Liver (tissue), 9 donors: Measurements from ENCODE around the gene KDM3B. TPM values are rescaled to one million over a fixed set of nuclear protein-coding genes. Genes with fewer than 3 reads are reported as not detected.

ENCODE experiments used
- DNase-seq: peaks from one replicate; pipeline ENCODE4 v3.0.0-alpha.2; 2017; ENCODE audit warnings: low spot score
- H3K27ac ChIP-seq, 2 donors: one replicate each; pipeline ENCODE4 v1.7.0; 2013; ENCODE audit warnings: inconsistent platforms in 2 of 2, low read length in 2 of 2, control low read depth in 1 of 2, low read depth in 1 of 2, mild to moderate bottlenecking in 1 of 2
- H3K27me3 ChIP-seq, 4 donors: one replicate each; pipeline versions ENCODE4 v1.6.1 to v1.7.0; 2013; ENCODE audit warnings: low read length in 3 of 4, inconsistent platforms in 1 of 4, mild to moderate bottlenecking in 1 of 4, moderate library complexity in 1 of 4; ENCODE audit not compliant: control insufficient read depth in 4 of 4, insufficient read depth in 4 of 4
- H3K36me3 ChIP-seq, 4 donors: one replicate each; pipeline versions ENCODE4 v1.6.1 to v1.7.0; 2013; ENCODE audit warnings: low read length in 3 of 4, mild to moderate bottlenecking in 3 of 4, low read depth in 1 of 4, moderate library complexity in 1 of 4; ENCODE audit not compliant: control insufficient read depth in 4 of 4, insufficient read depth in 3 of 4
- H3K4me1 ChIP-seq, 4 donors: one replicate each; pipeline versions ENCODE4 v1.6.1 to v1.7.0; 2013; ENCODE audit warnings: low read length in 3 of 4, mild to moderate bottlenecking in 3 of 4, moderate library complexity in 1 of 4; ENCODE audit not compliant: control insufficient read depth in 4 of 4, insufficient read depth in 4 of 4
- H3K4me3 ChIP-seq, 3 donors: one replicate each; pipeline versions ENCODE4 v1.6.1 to v1.7.0; 2013; ENCODE audit warnings: low read length in 3 of 3, control low read depth in 1 of 3, low read depth in 1 of 3, mild to moderate bottlenecking in 1 of 3
- H3K9ac ChIP-seq, 2 donors: one replicate each; pipeline ENCODE4 v1.7.0; 2013; ENCODE audit warnings: low read length in 2 of 2, mild to moderate bottlenecking in 2 of 2, moderate library complexity in 2 of 2, control low read depth in 1 of 2, low read depth in 1 of 2
- H3K9me3 ChIP-seq, 4 donors: one replicate each; pipeline versions ENCODE4 v1.6.1 to v1.7.0; 2013; ENCODE audit warnings: low read length in 3 of 4; ENCODE audit not compliant: control insufficient read depth in 4 of 4
- ATF3 ChIP-seq: IDR thresholded peaks from 2 replicates; pipeline ENCODE4 v1.6.1; 2016; ENCODE audit warnings: antibody characterized with exemption
- CTCF ChIP-seq: fragments of 150-350 bp; IDR thresholded peaks from 2 replicates; pipeline ENCODE4 v1.5.1; 2017; ENCODE audit warnings: improper control_type of control experiment, low read depth, low read length; ENCODE audit not compliant: missing input control
- FOXA1 ChIP-seq: IDR thresholded peaks from 2 replicates; pipeline ENCODE4 v1.6.1; 2016; ENCODE audit warnings: antibody characterized with exemption
- FOXA2 ChIP-seq: IDR thresholded peaks from 2 replicates; pipeline ENCODE4 v1.6.1; 2016; ENCODE audit warnings: antibody characterized with exemption
- HNF4A ChIP-seq, 2 donors: conservative IDR thresholded peaks; 2 replicates each; pipeline ENCODE4 v1.6.1; 2016; ENCODE audit warnings: antibody characterized with exemption in 2 of 2, mild to moderate bottlenecking in 2 of 2
- HNF4G ChIP-seq: IDR thresholded peaks from 2 replicates; pipeline ENCODE4 v1.6.1; 2016; ENCODE audit warnings: antibody characterized with exemption
- JUND ChIP-seq, 2 donors: IDR thresholded peaks; 2 replicates each; pipeline ENCODE4 v1.6.1; 2016; ENCODE audit warnings: antibody characterized with exemption in 2 of 2
- MAX ChIP-seq: IDR thresholded peaks from 2 replicates; pipeline ENCODE4 v1.6.1; 2016; ENCODE audit warnings: antibody characterized with exemption
- NR2F2 ChIP-seq: IDR thresholded peaks from 2 replicates; pipeline ENCODE4 v1.6.1; 2016; ENCODE audit warnings: antibody characterized with exemption
- RAD21 ChIP-seq, 2 donors: IDR thresholded peaks; 2 replicates each; pipeline ENCODE4 v1.6.1; 2016; ENCODE audit warnings: antibody characterized with exemption in 2 of 2, mild to moderate bottlenecking in 2 of 2
- RXRA ChIP-seq, 2 donors: IDR thresholded peaks; 2 replicates each; pipeline ENCODE4 v1.6.1; 2017 to 2018; ENCODE audit warnings: antibody characterized with exemption in 2 of 2, mild to moderate bottlenecking in 1 of 2
- TAF1 ChIP-seq: conservative IDR thresholded peaks from 2 replicates; pipeline ENCODE4 v1.6.1; 2016; ENCODE audit warnings: antibody characterized with exemption, mild to moderate bottlenecking
- YY1 ChIP-seq: IDR thresholded peaks from 2 replicates; pipeline ENCODE4 v1.6.1; 2016; ENCODE audit warnings: antibody characterized with exemption, mild to moderate bottlenecking
- ZBTB33 ChIP-seq: IDR thresholded peaks from 2 replicates; pipeline ENCODE4 v1.6.1; 2016; ENCODE audit warnings: antibody characterized with exemption
- WGBS: extraction: QIAGEN DNeasy Blood & Tissue Kit; methylation state at CpG from one replicate; pipeline ENCODE4 v1.1.7; 2013; 5-methylcytosine and 5-hydroxymethylcytosine counted together
- polyA plus RNA-seq, 2 donors: library from polyadenylated mRNA; stranded (reverse) in 1 of 2; unstranded in 1 of 2; fragments of 200-250 nt in 1 of 2; fragments of >200 nt in 1 of 2; fragmentation: Nextera tagmentation in 1 of 2; extraction: Ambion mirVana in 1 of 2; gene quantifications; one replicate each; pipeline versions ENCODE4 v1.2.1 to v1.2.3, GENCODE V29; 2013 to 2015
- total RNA-seq, 2 donors: library from RNA; depleted of rRNA; stranded (reverse); fragments of >200 nt; gene quantifications; one replicate each; pipeline ENCODE4 v1.2.3, GENCODE V29; 2014
- donor health status: healthy.
- donor health status: healthy.
- donor health status: healthy.
- donor health status: healthy.
- donor health status: healthy.

The KDM3B gene
- total and polyA plus RNA-seq, 4 donors, result 6.8 to 39.6 (median 18.8) TPM

- no peak overlapping the region for H3K9ac ChIP-seq
- no peak overlapping the region for H3K4me3 ChIP-seq
- H3K36me3 ChIP-seq, result peaks cover 9 to 62% (median 48%) of the 10 kb centered on the region in 4 donors
- no peaks in the 10 kb centered on the region for H3K4me1 ChIP-seq
- H3K9me3 ChIP-seq, result no peaks in the 10 kb centered on the region
- no peaks in the 10 kb centered on the region for H3K27me3 ChIP-seq
- DNase-seq, result no peak
- TF ChIP-seq TAF1 (no peak), ATF3 (no peak), MAX (no peak), CTCF (no peak), JUND (IDR thresholded peaks at IDR 0.05) (no peak)
- WGBS, result 96% methylated on average over 9 of the region's 9 CpGs
- no peak overlapping the region for H3K27ac ChIP-seq
These were observed 39.4 kb downstream of the KDM3B start for GRCh38 chr5:138391859-138392386.

- TF ChIP-seq JUND (IDR thresholded peaks at IDR 0.05) (no peak), FOXA1 (no peak), HNF4G (no peak), RAD21 (IDR thresholded peaks at IDR 0.05) (no peak), ATF3 (no peak), ZBTB33 (no peak), MAX (no peak), CTCF (no peak), HNF4A (conservative IDR thresholded peaks at IDR 0.05) (no peak), FOXA2 (no peak), NR2F2 (no peak), RXRA (IDR thresholded peaks at IDR 0.05) (no peak), YY1 (no peak), TAF1 (no peak)
- no peak overlapping the region for H3K4me3 ChIP-seq
- H3K27ac ChIP-seq, result no peak overlapping the region
- H3K9me3 ChIP-seq, result no peaks in the 10 kb centered on the region
- peaks cover 13 to 57% (median 39%) of the 10 kb centered on the region in 4 donors for H3K36me3 ChIP-seq
- no peak overlapping the region for H3K9ac ChIP-seq
- no peaks in the 10 kb centered on the region for H3K4me1 ChIP-seq
- no peaks in the 10 kb centered on the region for H3K27me3 ChIP-seq
- DNase-seq, result no peak
These were observed 50.2 kb downstream of the KDM3B start for GRCh38 chr5:138402640-138403039.
